Neural cell (in vitro differentiated cells): ENCODE results near the gene VOPP1. TPM values are rescaled to one million over a fixed set of nuclear protein-coding genes. Genes with fewer than 3 reads are reported as not detected.
A peak's percentile ranks its signal among the peaks of the same experiment; 100 is the strongest.

Source experiments
- H2AFZ ChIP-seq: fragments of 200-600, 300-800 bp; sonication (generic), shearing (Covaris generic); 2 replicates; pipeline ENCODE4 v1.6.0; 2014; ENCODE audit warnings: low read depth, mild to moderate bottlenecking, antibody characterized with exemption, low read length, moderate library complexity
- H3F3A ChIP-seq: fragments of 200-600 bp; shearing (Covaris generic); 2 replicates; pipeline ENCODE4 v1.6.1; 2016; ENCODE audit warnings: mild to moderate bottlenecking, moderate library complexity, mixed read lengths, antibody characterized with exemption, low read length; ENCODE audit not compliant: insufficient read depth, poor library complexity, severe bottlenecking
- H3K27ac ChIP-seq: fragments of 200-600, 300-800 bp; sonication (generic), shearing (Covaris generic); 2 replicates; pipeline ENCODE4 v1.5.1; 2014; ENCODE audit warnings: mild to moderate bottlenecking, low read length, moderate library complexity
- H3K27me3 ChIP-seq: fragments of 300-800, 200-600 bp; sonication (generic), shearing (Covaris generic); 2 replicates; pipeline ENCODE4 v1.6.0; 2014; ENCODE audit warnings: mild to moderate bottlenecking, low read depth, low read length, moderate library complexity; ENCODE audit not compliant: insufficient read depth
- H3K36me3 ChIP-seq: fragments of 300-800, 200-600 bp; sonication (generic), shearing (Covaris generic); 2 replicates; pipeline ENCODE4 v1.5.1; 2014; ENCODE audit warnings: mild to moderate bottlenecking, antibody characterized with exemption, low read length, moderate library complexity; ENCODE audit not compliant: insufficient read depth
- H3K4me2 ChIP-seq: fragments of 300-800, 200-600 bp; sonication (generic), shearing (Covaris generic); 2 replicates; pipeline ENCODE4 v1.6.0; 2014; ENCODE audit warnings: mild to moderate bottlenecking, low read length
- H3K4me3 ChIP-seq: fragments of 300-800, 200-600 bp; sonication (generic), shearing (Covaris generic); 2 replicates; pipeline ENCODE4 v1.5.1; 2014; ENCODE audit warnings: mild to moderate bottlenecking, low read length, moderate library complexity
- H3K79me2 ChIP-seq: fragments of 200-600 bp; shearing (Covaris generic); replicated peaks from 2 replicates; pipeline ENCODE4 v1.6.0; 2014; ENCODE audit warnings: mild to moderate bottlenecking, low read length, moderate library complexity; ENCODE audit not compliant: insufficient read depth
- H3K9ac ChIP-seq: fragments of 300-800, 200-600 bp; sonication (generic), shearing (Covaris generic); 2 replicates; pipeline ENCODE4 v1.6.1; 2016; ENCODE audit warnings: mild to moderate bottlenecking, low read length, mixed read lengths
- H3K9me2 ChIP-seq: fragments of 200-600 bp; shearing (Covaris generic); 2 replicates; pipeline ENCODE4 v1.6.1; 2016; ENCODE audit warnings: mild to moderate bottlenecking, low read length, mixed read lengths; ENCODE audit not compliant: insufficient read depth
- H3K9me3 ChIP-seq: fragments of 200-600, 300-800 bp; sonication (generic), shearing (Covaris generic); 2 replicates; pipeline ENCODE4 v1.6.1; 2016; ENCODE audit warnings: mild to moderate bottlenecking, mixed run types, low read length, moderate library complexity, mixed read lengths
- H4K20me1 ChIP-seq: fragments of 200-600 bp; shearing (Covaris generic); 2 replicates; pipeline ENCODE4 v1.6.1; 2016; ENCODE audit warnings: mild to moderate bottlenecking, mixed run types; ENCODE audit not compliant: insufficient read depth
- CTCF ChIP-seq: fragments of 450-650 bp; IDR thresholded peaks from 2 replicates; pipeline ENCODE4 v1.5.1; 2014; ENCODE audit warnings: antibody characterized with exemption, mild to moderate bottlenecking, moderate library complexity; ENCODE audit not compliant: poor library complexity, severe bottlenecking
- EP300 ChIP-seq: fragments of 450-650 bp; conservative IDR thresholded peaks from 2 replicates; pipeline ENCODE4 v1.6.1; 2014; ENCODE audit warnings: antibody characterized with exemption, mild to moderate bottlenecking, moderate library complexity; ENCODE audit not compliant: poor library complexity, severe bottlenecking
- EZH2 ChIP-seq: fragments of 200-600, 300-800 bp; shearing (Covaris generic), sonication (generic); IDR thresholded peaks from 2 replicates; pipeline ENCODE4 v1.6.1; 2014; ENCODE audit warnings: antibody characterized with exemption, low read length, borderline replicate concordance, mild to moderate bottlenecking; ENCODE audit not compliant: insufficient read depth, poor library complexity, severe bottlenecking
- MXI1 ChIP-seq: fragments of 450-650 bp; conservative IDR thresholded peaks from 2 replicates; pipeline ENCODE4 v1.6.1; 2014; ENCODE audit warnings: antibody characterized with exemption, mild to moderate bottlenecking; ENCODE audit not compliant: poor library complexity, severe bottlenecking
- POLR2AphosphoS5 ChIP-seq: IDR thresholded peaks from 2 replicates; pipeline ENCODE4 v1.6.1; 2012
- RAD21 ChIP-seq: fragments of 450-650 bp; conservative IDR thresholded peaks from 2 replicates; pipeline ENCODE4 v1.6.1; 2014; ENCODE audit warnings: antibody characterized with exemption, mild to moderate bottlenecking, moderate library complexity
- SMC3 ChIP-seq: fragments of 450-650 bp; conservative IDR thresholded peaks from 2 replicates; pipeline ENCODE4 v1.6.1; 2014; ENCODE audit warnings: antibody characterized with exemption, mild to moderate bottlenecking, moderate library complexity; ENCODE audit not compliant: poor library complexity
- TAF1 ChIP-seq: IDR thresholded peaks from 2 replicates; pipeline ENCODE4 v1.6.1; 2012; ENCODE audit warnings: low read depth
- polyA plus RNA-seq: library from polyadenylated mRNA; depleted of rRNA; stranded (reverse); fragments of >200 nt; gene quantifications from 2 replicates; pipeline ENCODE4 v1.2.3, GENCODE V29; 2014
- TF ChIP-seq, protein P1 (sequence below): IDR thresholded peaks from 2 replicates; pipeline ENCODE4 v1.6.1; 2012; ENCODE audit warnings: borderline replicate concordance

Gene VOPP1
- polyA plus RNA-seq, 1 donor from 2014 or later, result 85.8 TPM

GRCh38 chr7:55574051-55574717 is 1.9 kb upstream of the VOPP1 start:
- TF ChIP-seq RAD21, result no peak
- TF ChIP-seq POLR2AphosphoS5, result no peak
- no peak for TF ChIP-seq CTCF
- TF ChIP-seq SMC3, result no peak
- TF ChIP-seq, protein P1, sequence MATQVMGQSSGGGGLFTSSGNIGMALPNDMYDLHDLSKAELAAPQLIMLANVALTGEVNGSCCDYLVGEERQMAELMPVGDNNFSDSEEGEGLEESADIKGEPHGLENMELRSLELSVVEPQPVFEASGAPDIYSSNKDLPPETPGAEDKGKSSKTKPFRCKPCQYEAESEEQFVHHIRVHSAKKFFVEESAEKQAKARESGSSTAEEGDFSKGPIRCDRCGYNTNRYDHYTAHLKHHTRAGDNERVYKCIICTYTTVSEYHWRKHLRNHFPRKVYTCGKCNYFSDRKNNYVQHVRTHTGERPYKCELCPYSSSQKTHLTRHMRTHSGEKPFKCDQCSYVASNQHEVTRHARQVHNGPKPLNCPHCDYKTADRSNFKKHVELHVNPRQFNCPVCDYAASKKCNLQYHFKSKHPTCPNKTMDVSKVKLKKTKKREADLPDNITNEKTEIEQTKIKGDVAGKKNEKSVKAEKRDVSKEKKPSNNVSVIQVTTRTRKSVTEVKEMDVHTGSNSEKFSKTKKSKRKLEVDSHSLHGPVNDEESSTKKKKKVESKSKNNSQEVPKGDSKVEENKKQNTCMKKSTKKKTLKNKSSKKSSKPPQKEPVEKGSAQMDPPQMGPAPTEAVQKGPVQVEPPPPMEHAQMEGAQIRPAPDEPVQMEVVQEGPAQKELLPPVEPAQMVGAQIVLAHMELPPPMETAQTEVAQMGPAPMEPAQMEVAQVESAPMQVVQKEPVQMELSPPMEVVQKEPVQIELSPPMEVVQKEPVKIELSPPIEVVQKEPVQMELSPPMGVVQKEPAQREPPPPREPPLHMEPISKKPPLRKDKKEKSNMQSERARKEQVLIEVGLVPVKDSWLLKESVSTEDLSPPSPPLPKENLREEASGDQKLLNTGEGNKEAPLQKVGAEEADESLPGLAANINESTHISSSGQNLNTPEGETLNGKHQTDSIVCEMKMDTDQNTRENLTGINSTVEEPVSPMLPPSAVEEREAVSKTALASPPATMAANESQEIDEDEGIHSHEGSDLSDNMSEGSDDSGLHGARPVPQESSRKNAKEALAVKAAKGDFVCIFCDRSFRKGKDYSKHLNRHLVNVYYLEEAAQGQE, result no peak
- no peak for TF ChIP-seq EZH2
- no peak for TF ChIP-seq MXI1
- no peak for TF ChIP-seq TAF1
- H3K79me2 ChIP-seq, result peaks cover 19% of the 10 kb centered on the region
- no peaks in the 10 kb centered on the region for H3F3A ChIP-seq
- no peaks in the 10 kb centered on the region for H3K9me3 ChIP-seq
- H3K27me3 ChIP-seq, result no peaks in the 10 kb centered on the region
- H3K27ac ChIP-seq, result no peak overlapping the region
- H3K9me2 ChIP-seq, result no peaks in the 10 kb centered on the region
- no peaks in the 10 kb centered on the region for H4K20me1 ChIP-seq
- no peaks in the 10 kb centered on the region for H3K36me3 ChIP-seq
- no peak overlapping the region for H3K9ac ChIP-seq
- H3K4me2 ChIP-seq, result no peak overlapping the region
- no peak overlapping the region for H3K4me3 ChIP-seq
- H2AFZ ChIP-seq, result no peak overlapping the region

- H3K79me2 ChIP-seq, result peaks cover 27% of the 10 kb centered on the region
- no peaks in the 10 kb centered on the region for H3K9me3 ChIP-seq
- no peak overlapping the region for H3K27ac ChIP-seq
- H3K4me3 ChIP-seq, result peak overlapping the region; percentile 85
- no peak for TF ChIP-seq CTCF
- no peak for TF ChIP-seq TAF1
- TF ChIP-seq MXI1, result no peak
- no peak for TF ChIP-seq EZH2
- TF ChIP-seq POLR2AphosphoS5, result no peak
- no peak for TF ChIP-seq EP300
- TF ChIP-seq, protein P1, result no peak
- TF ChIP-seq RAD21, result no peak
- no peak for TF ChIP-seq SMC3
- no peaks in the 10 kb centered on the region for H3K36me3 ChIP-seq
- H3K9me2 ChIP-seq, result no peaks in the 10 kb centered on the region
- peak overlapping the region; percentile 49 for H3K4me2 ChIP-seq
- H2AFZ ChIP-seq, result peak overlapping the region; percentile 87
- no peaks in the 10 kb centered on the region for H3K27me3 ChIP-seq
- peak overlapping the region; percentile 81 for H3K9ac ChIP-seq
- H4K20me1 ChIP-seq, result no peaks in the 10 kb centered on the region
- no peaks in the 10 kb centered on the region for H3F3A ChIP-seq
Observed at GRCh38 chr7:55573234-55573900, 1.1 kb upstream of the VOPP1 start.
